GF-D8 (cell line): ENCODE measurements around the gene RNU6-9.
"Not testable (repeated sequence)": the region's sequence is repeated elsewhere in the genome, so short reads cannot be mapped to it uniquely, and the experiment has no call there.

Experiments used
- DNase-seq: peaks from one replicate; lab custom pipeline; 2025; lab: John Stamatoyannopoulos, UW

RNU6-9 gene

DNA sequence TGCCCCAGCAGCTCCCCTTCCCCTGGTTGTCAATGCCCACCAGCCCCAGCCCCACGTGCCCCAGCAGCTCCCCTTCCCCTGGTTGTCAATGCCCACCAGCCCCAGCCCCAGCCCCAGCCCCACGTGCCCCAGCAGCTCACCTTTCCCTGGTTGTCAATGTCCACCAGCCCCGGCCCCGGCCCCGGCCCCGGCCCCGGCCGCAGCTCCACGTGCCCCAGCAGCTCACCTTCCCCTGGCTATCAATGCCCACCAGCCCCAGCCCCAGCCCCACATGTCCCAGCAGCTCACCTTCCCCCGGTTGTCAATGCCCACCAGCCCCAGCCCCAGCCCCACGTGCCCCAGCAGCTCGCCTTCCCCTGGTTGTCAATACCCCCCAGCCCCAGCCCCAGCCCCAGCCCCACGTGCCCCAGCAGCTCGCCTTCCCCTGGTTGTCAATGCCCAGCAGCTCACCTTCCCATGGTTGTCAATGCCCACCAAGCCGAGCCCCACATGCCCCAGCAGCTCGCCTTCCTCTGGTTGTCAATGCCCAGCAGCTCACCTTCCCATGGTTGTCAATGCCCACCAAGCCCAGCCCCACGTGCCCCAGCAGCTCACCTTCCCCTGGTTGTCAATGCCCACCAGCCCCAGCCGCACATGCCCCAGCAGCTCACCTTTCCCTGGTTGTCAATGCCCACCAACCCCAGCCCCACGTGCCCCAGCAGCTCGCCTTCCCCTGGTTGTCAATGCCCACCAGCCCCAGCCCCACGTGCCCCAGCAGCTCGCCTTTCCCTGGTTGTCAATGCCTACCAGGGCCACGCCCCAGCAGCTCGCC lies 14.3 kb upstream of the RNU6-9 start:
- not testable (repeated sequence) for DNase-seq

DNA sequence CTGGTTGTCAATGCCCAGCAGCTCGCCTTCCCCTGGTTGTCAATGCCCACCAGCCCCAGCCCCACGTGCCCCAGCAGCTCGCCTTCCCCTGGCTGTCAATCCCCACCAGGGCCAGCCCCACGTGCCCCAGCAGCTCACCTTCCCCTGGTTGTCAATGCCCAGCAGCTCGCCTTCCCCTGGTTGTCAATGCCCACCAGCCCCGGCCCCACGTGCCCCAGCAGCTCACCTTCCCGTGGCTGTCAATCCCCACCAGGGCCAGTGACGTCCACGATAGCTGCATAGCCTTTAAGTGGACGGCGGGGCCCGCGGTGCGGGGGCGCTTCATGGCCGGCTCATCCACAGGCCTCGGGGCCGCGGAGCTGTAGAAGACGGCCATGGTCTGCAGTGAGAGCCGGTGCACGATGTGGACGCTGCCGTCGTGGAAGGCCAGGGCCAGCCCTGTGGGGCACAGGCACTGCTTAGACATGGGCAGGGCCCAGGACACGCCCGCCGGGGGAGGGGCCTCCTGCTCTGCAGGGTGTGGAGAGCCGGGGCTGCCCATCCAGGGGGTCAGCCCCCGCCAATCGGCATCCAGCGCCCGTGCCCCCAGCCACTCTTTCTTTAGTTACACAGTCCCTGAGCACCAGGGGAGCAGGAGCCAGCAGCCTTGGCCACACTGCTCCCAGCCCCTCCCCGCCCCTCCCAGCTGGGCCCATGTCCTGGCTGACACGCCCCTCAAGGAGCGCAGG lies 13.4 kb upstream of the RNU6-9 start:
- DNase-seq: no peak

DNA sequence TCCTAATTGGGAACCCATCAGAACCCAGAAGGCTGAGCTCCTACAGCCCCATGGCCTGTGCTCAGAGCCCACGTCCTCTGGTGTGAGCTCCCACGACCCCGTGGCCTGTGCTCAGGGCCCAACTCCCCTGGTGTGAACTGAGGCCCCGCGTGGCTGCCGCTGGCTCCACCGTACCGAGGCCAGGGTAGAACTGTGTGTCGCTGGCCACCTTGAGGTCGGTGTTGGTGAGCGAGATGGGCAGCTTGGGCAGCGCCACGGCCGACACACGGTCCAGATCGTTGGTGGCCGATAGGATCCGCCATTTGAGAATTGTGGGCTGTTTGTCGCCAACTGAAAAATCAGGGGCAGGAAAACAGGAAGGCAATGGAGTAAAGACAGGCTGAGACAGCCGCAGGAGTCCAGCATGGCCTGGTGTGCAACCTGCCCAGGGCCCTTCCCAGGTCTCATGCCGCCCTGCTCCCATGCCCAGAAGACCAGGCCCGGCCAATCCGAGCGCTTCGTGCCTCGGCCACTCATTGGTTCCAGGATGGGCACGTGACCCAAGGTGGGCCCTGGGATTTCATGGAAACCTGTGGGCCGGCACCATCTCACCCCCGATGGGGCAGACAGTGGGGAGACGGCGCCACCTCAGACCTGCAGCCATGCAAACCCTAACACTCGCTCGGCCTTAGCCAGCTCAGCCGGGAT lies 11.8 kb upstream of the RNU6-9 start:
- no peak for DNase-seq

DNA sequence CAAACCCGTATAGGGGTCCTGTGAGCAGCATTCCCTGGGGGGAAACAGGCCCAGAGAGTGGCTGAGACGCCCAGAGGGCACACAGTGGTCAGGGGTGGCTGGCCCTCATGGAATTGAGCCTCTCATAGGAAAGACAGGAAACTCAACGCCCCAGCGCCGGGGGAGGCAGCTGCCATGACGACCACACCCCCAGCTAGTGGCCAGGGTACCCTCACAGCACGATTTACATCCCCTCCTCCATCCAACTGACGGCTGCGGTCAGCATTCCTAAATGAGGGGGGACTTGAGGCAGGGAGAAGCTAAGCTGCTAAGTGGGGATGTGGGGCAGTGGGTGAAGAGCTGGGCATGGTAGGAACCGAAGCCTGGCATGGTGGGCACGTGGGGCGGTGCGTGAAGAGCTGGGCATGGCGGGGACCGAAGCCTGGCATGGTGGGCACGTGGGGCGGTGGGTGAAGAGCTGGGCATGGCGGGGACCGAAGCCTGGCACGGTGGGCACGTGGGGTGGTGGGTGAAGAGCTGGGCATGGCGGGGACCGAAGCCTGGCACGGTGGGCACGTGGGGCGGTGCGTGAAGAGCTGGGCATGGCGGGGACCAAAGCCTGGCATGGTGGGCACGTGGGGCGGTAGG lies 10.3 kb upstream of the RNU6-9 start:
- no peak for DNase-seq

DNA sequence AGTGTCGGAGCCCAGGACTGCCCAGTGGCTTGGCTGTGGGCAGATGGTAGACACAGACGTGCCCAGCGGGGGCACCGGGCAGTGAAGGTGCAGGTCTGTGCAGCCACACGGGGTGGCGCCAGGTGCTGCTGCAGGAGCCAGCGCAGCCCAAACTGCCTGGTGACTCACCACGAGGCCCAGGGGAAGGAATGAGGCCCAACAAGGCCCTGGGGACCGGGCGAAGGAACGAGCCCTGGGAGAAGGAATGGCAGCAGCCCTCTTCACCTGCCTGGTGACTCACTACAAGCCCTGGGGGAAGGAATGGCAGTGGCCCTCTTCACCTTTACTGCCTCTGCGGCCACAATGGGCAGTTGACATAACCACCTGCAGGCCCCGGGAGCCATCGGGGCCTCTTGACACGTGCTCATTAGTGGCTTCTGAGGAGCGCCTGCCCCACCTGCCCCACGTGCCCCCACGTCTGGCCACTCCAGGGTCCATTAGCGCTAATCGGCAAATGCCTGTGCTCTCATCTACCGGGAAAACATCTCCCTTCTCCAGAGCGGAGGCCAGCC lies 9.5 kb upstream of the RNU6-9 start:
- no peak for DNase-seq

DNA sequence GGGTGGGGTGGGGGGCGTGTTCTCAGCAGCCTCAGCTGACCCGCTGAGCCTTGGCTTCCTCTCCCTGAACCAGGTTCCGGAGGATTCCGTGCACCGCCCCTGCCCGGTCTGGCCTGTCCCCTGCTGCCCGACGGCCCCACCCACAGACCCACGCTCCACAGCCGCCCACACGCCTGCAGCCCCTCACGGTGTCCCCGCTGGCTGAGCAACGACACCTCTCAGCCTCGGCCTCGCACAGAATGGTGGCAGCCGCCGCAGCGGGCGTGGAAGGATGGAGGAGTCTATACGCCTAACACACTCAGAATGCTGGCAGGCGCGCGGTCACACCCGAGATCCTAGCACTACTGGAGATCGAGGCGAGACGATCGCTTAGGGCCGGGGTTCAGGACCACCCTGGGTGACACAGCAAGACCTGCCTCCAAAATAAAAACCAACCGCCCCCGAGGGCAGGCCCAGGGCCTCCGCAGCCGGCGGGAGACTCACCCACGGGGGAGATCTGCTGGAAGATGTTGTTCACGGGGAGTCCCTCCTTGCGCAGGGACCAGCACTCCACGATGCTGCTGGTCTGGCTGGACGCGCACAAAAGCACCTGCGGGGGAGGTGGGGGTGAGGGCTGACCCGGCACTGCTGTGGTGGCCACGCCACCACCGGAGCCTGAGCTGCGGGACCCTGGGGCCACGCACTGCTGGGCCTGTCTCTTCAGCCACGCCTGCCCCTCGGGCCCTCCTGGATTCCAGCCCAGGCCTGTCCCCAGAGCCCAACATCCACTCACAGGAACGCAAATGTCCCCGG lies 8.7 kb upstream of the RNU6-9 start:
- DNase-seq: no peak

DNA sequence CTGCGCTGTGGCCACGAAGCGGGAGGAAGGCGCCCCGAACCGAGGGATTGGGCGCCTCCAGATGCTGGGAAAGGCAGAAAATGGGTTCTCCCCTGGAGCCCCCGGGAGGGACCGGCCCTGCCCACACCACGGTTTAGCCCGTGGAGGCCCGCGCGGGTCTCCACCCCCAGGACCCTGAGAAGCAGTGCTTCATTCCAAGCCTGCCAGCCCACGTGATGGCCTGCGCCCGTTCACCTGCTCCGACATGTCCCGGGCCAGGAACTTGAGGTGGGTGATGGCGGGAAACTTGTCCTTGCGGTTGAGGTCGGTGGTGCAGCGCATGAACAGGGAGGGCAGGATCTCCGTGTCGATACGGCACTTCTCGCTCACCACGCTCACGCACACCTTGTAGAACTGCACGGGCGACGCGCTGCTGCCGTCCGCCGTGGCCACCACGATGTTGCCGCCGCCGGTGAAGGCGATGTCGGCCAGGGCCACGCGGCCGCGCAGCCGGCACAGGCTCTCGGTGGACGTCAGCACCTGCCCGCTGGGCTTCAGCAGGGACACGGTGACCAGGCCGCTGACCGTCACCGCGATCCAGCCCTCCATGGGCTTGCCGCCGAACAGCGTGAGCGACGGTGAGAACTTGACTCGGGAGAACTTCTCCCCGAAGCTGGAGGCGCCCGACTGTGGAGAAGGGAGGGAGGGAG lies 7.6 kb upstream of the RNU6-9 start:
- DNase-seq: no peak

DNA sequence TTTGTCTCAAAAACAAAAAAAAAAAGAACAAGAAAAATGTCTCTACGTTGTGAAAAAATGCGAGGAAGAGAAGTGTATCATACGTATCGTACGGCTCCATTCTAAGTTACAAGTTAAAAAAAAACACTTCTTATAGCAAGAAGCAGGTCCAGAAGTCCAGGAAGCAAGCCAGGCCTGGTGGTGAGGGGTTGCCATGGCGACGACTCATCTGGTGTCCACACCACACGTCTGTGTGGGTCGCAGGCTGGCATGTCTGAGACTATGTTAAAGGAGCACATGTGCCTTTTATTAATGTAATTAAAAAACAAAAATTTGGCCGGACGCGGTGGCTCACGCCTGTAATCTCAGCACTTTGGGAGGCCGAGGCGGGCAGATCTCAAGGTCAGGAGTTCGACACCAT lies 6.2 kb upstream of the RNU6-9 start:
- DNase-seq: no peak

DNA sequence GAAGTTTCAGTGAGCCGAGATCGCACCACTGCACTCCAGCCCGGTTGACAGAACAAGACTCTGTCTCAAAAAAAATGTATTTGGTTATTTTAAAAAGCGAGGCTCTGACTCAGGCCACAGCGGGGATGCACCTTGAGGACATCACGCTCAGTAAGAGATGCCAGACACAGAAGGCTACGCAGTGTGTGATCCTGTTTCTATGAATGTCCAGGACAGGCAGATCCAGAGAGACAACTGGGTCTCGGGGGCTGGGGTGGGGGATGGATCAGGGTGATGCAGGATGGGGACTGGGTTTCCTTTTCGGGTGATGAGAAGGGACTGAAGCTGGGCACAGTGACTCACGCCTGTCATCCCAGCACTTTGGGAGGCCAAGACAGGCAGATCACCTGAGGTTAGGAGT lies 5.7 kb upstream of the RNU6-9 start:
- DNase-seq: no peak

DNA sequence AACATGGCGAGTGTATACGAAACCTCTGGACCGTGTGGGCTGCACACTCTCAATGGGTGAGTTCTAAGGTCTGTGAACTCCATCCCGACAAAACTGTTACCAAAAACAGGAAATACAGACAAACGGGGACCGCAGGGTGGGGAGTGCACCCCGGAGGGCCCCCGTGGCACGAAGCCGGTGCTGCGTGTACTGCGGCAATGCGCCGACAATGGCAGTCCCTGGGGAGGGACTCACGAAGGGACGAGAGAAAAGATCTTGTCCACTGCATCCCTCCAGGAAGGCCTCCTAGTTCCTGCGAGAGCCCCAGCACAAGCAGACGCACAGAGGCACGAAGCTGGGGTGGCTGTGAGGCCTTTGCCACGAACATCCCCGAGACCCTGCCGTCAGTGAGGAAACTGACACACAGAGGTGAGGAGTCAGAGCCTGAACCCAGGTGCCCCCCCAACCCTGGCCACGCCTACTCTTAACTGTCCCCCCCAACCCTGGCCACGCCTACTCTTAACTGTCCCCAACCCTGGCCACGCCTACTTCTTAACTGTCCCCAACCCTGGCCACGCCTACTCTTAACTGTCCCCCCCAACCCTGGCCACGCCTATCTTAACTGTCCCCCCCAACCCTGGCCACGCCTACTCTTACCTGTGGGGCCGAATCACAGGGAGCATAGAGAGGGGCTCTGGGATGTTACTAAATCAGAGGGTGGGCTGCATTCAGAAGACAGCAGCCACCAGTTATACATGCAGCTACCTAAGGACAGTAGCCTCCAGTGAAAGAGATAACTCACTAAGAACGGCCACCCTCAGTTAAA lies 4.5 kb upstream of the RNU6-9 start:
- DNase-seq: no peak

DNA sequence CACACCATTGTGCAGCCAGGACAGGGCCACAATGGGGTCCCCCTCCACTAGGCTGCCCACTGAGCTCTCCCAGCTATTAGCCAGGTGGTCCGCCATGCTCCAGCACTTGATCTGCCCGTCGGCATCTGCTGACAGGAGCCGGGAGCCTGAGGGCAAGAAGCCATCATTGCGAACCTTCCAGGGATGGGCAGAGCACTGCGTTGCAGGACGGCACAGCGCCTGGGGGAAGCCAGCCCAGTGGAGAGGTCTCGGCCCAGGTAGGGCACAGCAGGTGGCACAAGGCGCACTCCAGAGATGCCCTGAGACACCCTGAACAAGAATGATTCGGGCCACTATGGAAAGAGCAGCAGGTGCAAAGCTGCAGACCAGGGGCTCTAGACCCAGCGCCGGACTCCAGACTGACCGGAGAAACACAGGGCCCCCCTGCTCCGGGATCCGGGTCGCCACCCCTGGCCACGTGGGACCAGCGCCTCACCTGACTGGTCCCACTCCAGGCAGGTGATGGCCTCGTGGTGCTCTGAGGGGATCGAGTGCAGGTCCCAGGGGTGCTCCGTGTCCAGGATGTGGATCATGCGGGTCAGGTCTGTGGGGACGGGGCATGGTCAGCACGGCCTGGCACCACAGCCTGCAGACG lies 3.5 kb upstream of the RNU6-9 start:
- no peak for DNase-seq

DNA sequence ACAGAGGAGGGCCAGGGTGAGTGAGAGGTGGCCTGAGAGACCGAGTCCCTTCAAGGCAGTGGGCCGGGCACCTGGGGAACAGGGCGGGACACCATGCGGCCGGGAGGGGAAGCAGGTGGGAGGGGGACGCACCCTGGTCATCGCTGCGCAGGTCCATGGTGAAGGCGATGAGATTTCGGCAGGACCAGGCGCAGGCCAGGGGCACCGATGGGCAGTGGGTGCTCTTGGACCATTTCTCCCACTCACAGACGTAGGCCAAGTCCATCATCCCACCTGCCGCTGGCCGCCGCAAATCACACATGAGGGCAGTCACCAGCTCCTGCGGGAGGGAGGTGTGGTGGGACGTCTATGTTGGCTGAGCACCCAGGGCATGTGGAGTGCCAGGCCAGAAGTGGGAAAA lies 2.5 kb upstream of the RNU6-9 start:
- DNase-seq: no peak

DNA sequence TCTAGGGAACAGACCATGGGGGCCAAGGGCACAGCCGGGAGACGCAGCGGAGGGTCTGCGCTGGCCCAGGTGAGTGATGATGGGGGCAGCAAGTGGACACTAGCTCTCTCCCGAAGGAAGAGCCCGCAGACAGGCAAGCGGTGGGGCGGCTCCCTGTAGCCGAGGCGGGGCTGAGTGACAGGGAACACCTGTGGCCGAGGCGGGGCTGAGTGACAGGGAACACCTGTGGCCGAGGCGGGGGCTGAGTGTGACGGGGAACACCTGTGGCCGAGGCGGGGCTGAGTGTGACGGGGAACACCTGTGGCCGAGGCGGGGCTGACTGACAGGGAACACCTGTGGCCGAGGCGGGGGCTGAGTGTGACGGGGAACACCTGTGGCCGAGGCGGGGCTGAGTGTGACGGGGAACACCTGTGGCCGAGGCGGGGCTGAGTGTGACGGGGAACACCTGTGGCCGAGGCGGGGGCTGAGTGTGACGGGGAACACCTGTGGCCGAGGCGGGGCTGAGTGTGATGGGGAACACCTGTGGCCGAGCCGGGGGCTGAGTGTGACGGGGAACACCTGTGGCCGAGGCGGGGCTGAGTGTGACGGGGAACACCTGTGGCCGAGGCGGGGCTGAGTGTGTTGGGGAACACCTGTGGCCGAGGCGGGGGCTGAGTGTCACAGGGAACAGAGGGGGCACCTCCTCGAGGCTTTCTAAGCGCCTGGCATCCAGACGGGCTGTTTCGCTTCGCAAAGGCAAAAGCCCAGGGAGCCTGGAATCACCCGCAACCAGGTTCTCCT lies 1.7 kb upstream of the RNU6-9 start:
- DNase-seq: not testable (repeated sequence)

DNA sequence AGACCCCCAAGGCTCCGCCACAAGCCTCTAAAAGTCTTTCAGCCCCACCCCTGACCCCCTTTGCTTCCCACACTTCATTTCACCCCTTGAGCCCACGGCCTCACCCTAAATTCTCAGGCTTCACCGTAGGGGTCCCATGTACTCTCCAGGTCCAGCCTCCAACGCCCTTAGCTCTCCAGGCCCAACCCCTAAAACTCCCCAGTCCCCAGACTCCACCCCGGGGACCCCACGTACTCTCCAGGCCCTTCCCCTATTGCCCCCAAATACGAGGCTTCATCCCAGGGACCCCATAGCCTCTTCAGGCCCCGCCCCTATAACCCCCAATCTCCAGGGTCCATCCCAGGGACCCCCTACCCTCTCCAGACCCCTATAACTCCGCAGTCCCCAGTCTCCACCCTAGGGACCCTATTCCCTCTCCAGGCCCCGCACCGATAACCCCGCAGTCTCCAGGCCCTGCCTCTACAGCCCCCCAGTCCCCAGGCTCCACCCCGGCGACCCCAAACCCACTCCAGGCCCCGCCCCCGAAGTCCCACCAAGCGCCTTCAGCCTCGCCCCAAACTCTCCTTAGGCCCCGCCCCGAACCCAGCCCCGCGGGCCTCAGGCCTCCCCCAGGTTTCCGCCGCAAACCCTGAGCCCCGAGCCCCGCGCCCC lies 916 bp upstream of the RNU6-9 start:
- DNase-seq: no peak

DNA sequence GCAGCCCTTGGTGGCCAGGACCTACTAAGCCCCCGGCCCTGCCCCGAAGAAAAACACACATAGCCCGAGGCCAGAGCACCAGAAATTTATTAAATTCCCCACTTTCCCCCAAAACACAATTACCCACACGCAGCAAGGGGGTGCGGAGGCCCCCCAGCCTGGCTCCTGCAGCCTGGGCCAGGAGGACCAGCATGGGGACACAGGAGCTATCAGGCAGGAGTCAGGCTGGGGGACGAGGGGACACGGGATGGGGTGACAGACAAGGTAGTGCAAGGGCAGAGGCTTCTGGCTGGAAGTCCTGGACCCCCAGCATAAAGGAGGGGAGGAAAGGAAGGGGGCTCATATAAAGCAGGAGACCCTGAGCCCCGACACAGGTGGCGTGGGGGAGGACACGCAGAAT lies 3.1 kb downstream of the RNU6-9 start:
- no peak for DNase-seq

DNA sequence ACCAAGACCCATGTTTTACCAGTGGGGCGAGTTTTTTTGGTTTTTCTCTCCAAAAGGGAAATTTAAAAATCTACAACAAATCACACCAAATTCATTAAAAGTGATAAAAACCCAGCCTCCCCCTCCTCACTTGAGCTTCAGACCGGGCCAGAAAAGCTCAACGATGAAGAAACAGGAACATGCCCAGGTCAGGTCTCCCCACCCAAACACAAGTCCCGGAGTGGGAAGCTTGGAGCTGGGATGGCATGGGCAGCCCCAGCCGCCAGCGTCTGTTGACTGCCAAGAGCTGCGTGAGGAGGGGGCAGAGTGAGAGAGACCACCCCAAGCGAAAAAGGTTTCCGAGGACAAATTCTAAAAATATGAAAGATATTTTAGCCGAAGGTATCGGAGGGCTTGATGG lies 3.7 kb downstream of the RNU6-9 start:
- no peak for DNase-seq

DNA sequence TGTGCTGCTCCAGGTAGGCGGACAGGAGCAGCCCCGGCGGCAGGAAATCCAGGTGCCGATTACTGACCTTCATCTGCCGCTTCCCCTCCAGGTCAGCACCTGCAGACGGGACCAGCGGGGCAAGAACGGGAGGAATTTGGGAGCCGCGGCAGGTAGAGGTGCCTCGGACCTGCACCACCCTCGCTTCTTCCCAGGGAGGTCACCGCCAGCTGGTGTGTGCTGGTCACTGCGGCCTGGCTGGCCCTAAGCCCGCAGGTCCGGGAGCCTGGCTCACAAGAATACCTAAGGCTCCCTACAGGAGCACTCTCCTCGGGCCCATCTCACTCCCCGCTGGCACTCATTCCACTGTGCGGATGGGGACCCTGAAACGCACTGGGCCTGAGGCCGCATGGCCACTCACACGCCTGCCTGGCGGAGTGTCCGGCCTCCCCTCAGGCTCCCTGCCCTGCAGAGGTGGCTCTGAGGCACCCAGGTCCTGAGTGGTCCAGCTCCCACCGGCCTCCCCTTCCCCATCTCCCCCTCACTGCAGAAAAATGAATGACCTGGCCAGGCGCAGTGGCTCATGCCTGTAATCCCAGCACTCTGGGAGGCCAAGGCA lies 4.3 kb downstream of the RNU6-9 start:
- DNase-seq: no peak

DNA sequence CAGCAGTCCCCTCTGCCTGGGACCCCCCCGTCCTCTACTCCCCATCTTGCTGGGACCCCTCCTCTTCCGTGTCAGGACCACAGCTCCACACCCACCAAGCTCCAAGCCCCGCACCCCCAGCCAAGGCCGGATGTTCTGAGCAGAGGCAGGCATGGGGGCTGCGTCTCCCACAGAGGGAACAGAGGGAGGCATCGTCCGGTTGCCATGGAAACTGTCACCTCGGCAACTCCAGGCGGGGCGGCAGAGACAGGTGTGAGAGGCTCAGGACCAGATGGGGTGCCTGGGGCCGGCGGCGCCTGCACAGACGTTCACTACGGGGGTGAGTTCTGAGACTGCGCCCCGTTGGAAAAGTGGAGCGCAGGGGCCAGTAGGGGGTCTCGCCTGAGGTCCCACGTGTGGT lies 5.4 kb downstream of the RNU6-9 start:
- no peak for DNase-seq
